DOHH2 (cell line): Measurements from ENCODE around the gene BRD3.

Experiments used
- H3F3A ChIP-seq: fragments of 200-600 bp; sonication (generic), shearing (Covaris generic); 2 replicates; pipeline ENCODE4 v1.6.0; 2016; ENCODE audit warnings: antibody characterized with exemption, mild to moderate bottlenecking; ENCODE audit not compliant: control insufficient read depth, insufficient read depth
- H3K27ac ChIP-seq: fragments of 200-600 bp; sonication (generic); 2 replicates; pipeline ENCODE4 v1.5.1; 2014; ENCODE audit warnings: low read depth, mild to moderate bottlenecking, low read length, moderate library complexity
- H3K27me3 ChIP-seq: fragments of 200-600 bp; sonication (generic); 2 replicates; pipeline ENCODE4 v1.6.1; 2014; ENCODE audit warnings: mild to moderate bottlenecking, low read length, mixed read lengths; ENCODE audit not compliant: control insufficient read depth
- H3K36me3 ChIP-seq: fragments of 200-600 bp; sonication (generic); 2 replicates; pipeline ENCODE4 v1.6.1; 2014; ENCODE audit warnings: mild to moderate bottlenecking, low read length, moderate library complexity, mixed read lengths; ENCODE audit not compliant: control insufficient read depth
- H3K4me1 ChIP-seq: fragments of 200-600 bp; sonication (generic); 2 replicates; pipeline ENCODE4 v1.6.1; 2014; ENCODE audit warnings: mild to moderate bottlenecking, low read length, mixed read lengths; ENCODE audit not compliant: control insufficient read depth
- H3K4me2 ChIP-seq: fragments of 200-600 bp; sonication (generic); 2 replicates; pipeline ENCODE4 v1.6.0; 2014; ENCODE audit warnings: mild to moderate bottlenecking, low read length, moderate library complexity
- H3K4me3 ChIP-seq: fragments of 200-600 bp; sonication (generic); 2 replicates; pipeline ENCODE4 v1.5.1; 2014; ENCODE audit warnings: mild to moderate bottlenecking, low read length, mixed read lengths
- H3K79me2 ChIP-seq: fragments of 200-600 bp; sonication (generic); 2 replicates; pipeline ENCODE4 v1.6.1; 2014; ENCODE audit warnings: mild to moderate bottlenecking, low read length, mixed read lengths; ENCODE audit not compliant: control insufficient read depth
- H3K9me2 ChIP-seq: fragments of 200-600 bp; sonication (generic); replicated peaks from 2 replicates; pipeline ENCODE4 v1.6.1; 2014; ENCODE audit warnings: mild to moderate bottlenecking, low read length, mixed read lengths; ENCODE audit not compliant: control insufficient read depth
- H3K9me3 ChIP-seq: fragments of 200-600 bp; sonication (generic); 2 replicates; pipeline ENCODE4 v1.6.1; 2014; ENCODE audit warnings: antibody characterized with exemption, low read length, mixed read lengths; ENCODE audit not compliant: control insufficient read depth, insufficient read depth
- H4K20me1 ChIP-seq: fragments of 200-600 bp; sonication (generic); 2 replicates; pipeline ENCODE4 v1.6.0; 2014; ENCODE audit warnings: low read depth, mild to moderate bottlenecking, antibody characterized with exemption, low read length, moderate library complexity; ENCODE audit not compliant: control insufficient read depth, insufficient read depth
- EZH2phosphoT487 ChIP-seq: fragments of 200-600 bp; sonication (generic); IDR thresholded peaks from 2 replicates; pipeline ENCODE4 v1.6.1; 2017; ENCODE audit warnings: borderline replicate concordance, mild to moderate bottlenecking, antibody characterized with exemption, low read length, moderate library complexity, mixed read lengths
- TF ChIP-seq, protein P1 (sequence below): fragments of 200-600 bp; sonication (generic); IDR thresholded peaks from one replicate; pipeline ENCODE4 v1.5.1; 2014; ENCODE audit warnings: antibody characterized with exemption, mild to moderate bottlenecking, low read depth, low read length; ENCODE audit not compliant: poor library complexity, severe bottlenecking

The BRD3 gene

DNA sequence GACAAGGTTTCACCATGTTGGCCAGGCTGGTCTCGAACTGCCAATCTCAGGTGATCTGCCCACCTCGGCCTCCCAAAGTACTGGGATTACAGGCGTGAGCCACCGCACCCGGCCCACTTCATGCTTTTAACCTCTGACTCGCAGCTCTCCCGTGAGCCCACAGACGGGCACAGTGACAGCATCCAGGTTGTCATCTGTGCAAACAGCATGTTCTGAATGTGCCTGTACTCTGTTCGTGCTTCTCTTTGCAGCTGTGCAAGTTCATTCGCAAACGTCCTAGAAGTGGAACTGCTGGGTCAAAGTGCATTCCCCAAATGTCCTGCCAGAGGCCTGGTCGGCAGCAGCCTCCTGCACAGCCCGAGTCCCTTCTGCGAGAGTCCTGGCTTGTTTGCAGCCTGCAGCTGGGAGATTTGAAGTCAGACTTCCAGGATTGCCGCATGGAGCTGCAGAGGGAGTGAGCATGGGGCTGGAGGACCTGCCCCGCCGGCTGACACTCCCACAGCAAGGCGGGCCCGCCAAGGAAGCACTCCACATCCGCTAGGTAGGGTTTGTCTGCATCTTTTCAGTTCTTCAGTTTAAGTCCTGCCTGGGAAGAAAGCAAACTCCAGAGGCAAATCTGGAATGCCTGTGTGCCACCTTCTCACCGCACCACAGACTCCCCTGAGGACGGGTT is 39.1 kb downstream of the BRD3 start:
- Histone ChIP-seq H3K9me3 (no peaks in the 10 kb centered on the region), H3K79me2 (peaks cover 11% of the 10 kb centered on the region), H3K36me3 (peaks cover 61% of the 10 kb centered on the region), H3K4me2 (no peak overlapping the region), H4K20me1 (0 out of 2 replicates have a peak, but pooled peaks cover 5% of the 10 kb centered on the region), H3K27me3 (no peaks in the 10 kb centered on the region), H3K27ac (no peak overlapping the region), H3F3A (peaks cover 10% of the 10 kb centered on the region; the same call in 1 of the 2 replicates), H3K4me1 (peaks cover 25% of the 10 kb centered on the region), H3K4me3 (no peak overlapping the region), H3K9me2 (no peaks in the 10 kb centered on the region)
- TF ChIP-seq, protein P1, sequence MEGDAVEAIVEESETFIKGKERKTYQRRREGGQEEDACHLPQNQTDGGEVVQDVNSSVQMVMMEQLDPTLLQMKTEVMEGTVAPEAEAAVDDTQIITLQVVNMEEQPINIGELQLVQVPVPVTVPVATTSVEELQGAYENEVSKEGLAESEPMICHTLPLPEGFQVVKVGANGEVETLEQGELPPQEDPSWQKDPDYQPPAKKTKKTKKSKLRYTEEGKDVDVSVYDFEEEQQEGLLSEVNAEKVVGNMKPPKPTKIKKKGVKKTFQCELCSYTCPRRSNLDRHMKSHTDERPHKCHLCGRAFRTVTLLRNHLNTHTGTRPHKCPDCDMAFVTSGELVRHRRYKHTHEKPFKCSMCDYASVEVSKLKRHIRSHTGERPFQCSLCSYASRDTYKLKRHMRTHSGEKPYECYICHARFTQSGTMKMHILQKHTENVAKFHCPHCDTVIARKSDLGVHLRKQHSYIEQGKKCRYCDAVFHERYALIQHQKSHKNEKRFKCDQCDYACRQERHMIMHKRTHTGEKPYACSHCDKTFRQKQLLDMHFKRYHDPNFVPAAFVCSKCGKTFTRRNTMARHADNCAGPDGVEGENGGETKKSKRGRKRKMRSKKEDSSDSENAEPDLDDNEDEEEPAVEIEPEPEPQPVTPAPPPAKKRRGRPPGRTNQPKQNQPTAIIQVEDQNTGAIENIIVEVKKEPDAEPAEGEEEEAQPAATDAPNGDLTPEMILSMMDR = no peak
- TF ChIP-seq EZH2phosphoT487 = no peak

DNA sequence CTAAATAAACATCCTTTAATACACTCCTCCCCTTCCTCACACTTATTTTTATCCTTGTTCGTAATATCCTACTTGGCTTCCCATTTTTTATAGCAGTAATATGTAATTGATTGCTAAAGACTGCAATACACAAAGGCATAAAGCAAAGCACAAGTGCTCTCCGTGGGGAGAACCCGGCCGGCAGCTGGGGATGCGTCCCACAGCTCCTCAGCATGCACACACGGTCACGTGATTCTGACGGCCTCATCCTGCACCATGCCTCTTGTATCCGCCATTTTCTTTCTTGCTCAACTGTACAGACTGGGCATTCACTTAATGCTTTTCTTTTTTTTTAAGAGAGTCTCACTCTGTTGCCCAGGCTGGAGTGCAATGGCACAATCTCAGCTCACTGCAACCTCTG is 39.8 kb downstream of the BRD3 start:
- TF ChIP-seq, protein P1 = no peak
- no peak for TF ChIP-seq EZH2phosphoT487
- Histone ChIP-seq H4K20me1 (0 out of 2 replicates have a peak, but pooled peaks cover 5% of the 10 kb centered on the region), H3K27ac (no peak overlapping the region), H3K4me3 (no peak overlapping the region), H3K79me2 (peaks cover 11% of the 10 kb centered on the region), H3F3A (peaks cover 10% of the 10 kb centered on the region; the same call in 1 of the 2 replicates), H3K9me3 (no peaks in the 10 kb centered on the region), H3K9me2 (no peaks in the 10 kb centered on the region), H3K4me2 (no peak overlapping the region), H3K27me3 (no peaks in the 10 kb centered on the region), H3K4me1 (peaks cover 25% of the 10 kb centered on the region), H3K36me3 (peaks cover 55% of the 10 kb centered on the region)

DNA sequence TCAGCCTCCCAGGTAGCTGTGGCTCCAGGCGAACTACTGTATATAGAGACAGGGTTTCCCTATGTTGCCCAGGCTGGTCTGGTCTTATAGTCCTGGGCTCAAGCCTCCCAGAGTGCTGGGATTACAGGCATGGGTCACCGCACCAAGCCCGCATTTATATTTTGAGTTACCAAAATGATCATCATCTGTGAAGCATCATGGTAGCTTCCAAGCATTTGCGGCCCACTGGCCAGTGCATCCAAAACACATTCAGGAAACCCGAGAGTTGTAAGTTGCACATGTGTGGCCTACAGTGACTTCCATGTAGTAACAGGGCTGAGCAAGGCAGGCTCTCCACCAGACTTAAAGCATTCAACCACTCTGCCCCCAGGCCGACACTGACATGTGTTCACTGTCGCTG is 40.3 kb downstream of the BRD3 start:
- peaks cover 52% of the 10 kb centered on the region for H3K36me3 ChIP-seq

More for the DNA sequence above, 40.3 kb downstream of the BRD3 start:
- Histone ChIP-seq H3K79me2 (peaks cover 11% of the 10 kb centered on the region), H3K9me3 (no peaks in the 10 kb centered on the region), H3F3A (peaks cover 10% of the 10 kb centered on the region; the same call in 1 of the 2 replicates), H3K4me1 (peaks cover 25% of the 10 kb centered on the region), H3K9me2 (no peaks in the 10 kb centered on the region), H3K4me3 (no peak overlapping the region), H4K20me1 (0 out of 2 replicates have a peak, but pooled peaks cover 5% of the 10 kb centered on the region), H3K27ac (no peak overlapping the region), H3K27me3 (no peaks in the 10 kb centered on the region), H3K4me2 (no peak overlapping the region)
- TF ChIP-seq EZH2phosphoT487 = no peak
- TF ChIP-seq, protein P1 = no peak
